Fibroblast of lung (primary cell): Measurements from ENCODE around the gene NRBF2. TPM values are rescaled to one million over a fixed set of nuclear protein-coding genes. Genes with fewer than 3 reads are reported as not detected.

Experiments
- DNase-seq, 2 donors: peaks; one replicate each; pipeline versions ENCODE4 v3.0.0 to v3.0.0-alpha.2; 2010; ENCODE audit warnings: low read depth in 2 of 2
- H2AFZ ChIP-seq: 2 replicates; pipeline ENCODE4 v1.5.1; 2012; ENCODE audit warnings: low read length, control low read depth, inconsistent platforms
- H3K27ac ChIP-seq: 2 replicates; pipeline ENCODE4 v1.5.1; 2011; ENCODE audit warnings: low read length, control low read depth; ENCODE audit not compliant: insufficient read depth
- H3K27me3 ChIP-seq: 2 replicates; pipeline ENCODE4 v1.5.1; 2011; ENCODE audit warnings: mild to moderate bottlenecking, low read length; ENCODE audit not compliant: control insufficient read depth, insufficient read depth
- H3K36me3 ChIP-seq: 2 replicates; pipeline ENCODE4 v1.5.1; 2011; ENCODE audit warnings: low read length; ENCODE audit not compliant: control insufficient read depth, insufficient read depth
- H3K4me1 ChIP-seq: 2 replicates; pipeline ENCODE4 v1.5.1; 2011; ENCODE audit warnings: low read length; ENCODE audit not compliant: control insufficient read depth, insufficient read depth; ENCODE audit errors: extremely low read depth
- H3K4me2 ChIP-seq: 2 replicates; pipeline ENCODE4 v1.5.1; 2011; ENCODE audit warnings: low read length, control low read depth; ENCODE audit not compliant: insufficient read depth; ENCODE audit errors: extremely low read depth
- H3K4me3 ChIP-seq, 4 experiments: fragments of 200-600 bp in 1 of 4; sonication (generic) in 1 of 4; replicated peaks in 1 of 4; 2 replicates each; pipeline ENCODE4 v1.5.1; 2011 to 2016; ENCODE audit warnings: low read length in 4 of 4, low read depth in 3 of 4, mild to moderate bottlenecking in 3 of 4, control low read depth in 2 of 4, inconsistent platforms in 1 of 4, mixed read lengths in 1 of 4; ENCODE audit not compliant: insufficient read depth in 1 of 4; ENCODE audit errors: control extremely low read depth in 1 of 4
- H3K79me2 ChIP-seq: 2 replicates; pipeline ENCODE4 v1.5.1; 2012; ENCODE audit warnings: mild to moderate bottlenecking, low read length, inconsistent platforms; ENCODE audit not compliant: control insufficient read depth, insufficient read depth
- H3K9ac ChIP-seq: 2 replicates; pipeline ENCODE4 v1.5.1; 2011; ENCODE audit warnings: mild to moderate bottlenecking, low read length, control low read depth; ENCODE audit not compliant: insufficient read depth
- H3K9me3 ChIP-seq: 2 replicates; pipeline ENCODE4 v1.5.1; 2012; ENCODE audit warnings: low read depth, low read length; ENCODE audit not compliant: control insufficient read depth, insufficient read depth
- H4K20me1 ChIP-seq: 2 replicates; pipeline ENCODE4 v1.5.1; 2011; ENCODE audit warnings: low read length; ENCODE audit not compliant: control insufficient read depth, insufficient read depth; ENCODE audit errors: extremely low read depth
- CTCF ChIP-seq, 2 donors: IDR thresholded peaks in 1 of 2; conservative IDR thresholded peaks in 1 of 2; 1 replicate in 1 of 2; 2 replicates in 1 of 2; pipeline ENCODE4 v1.5.1; 2011 to 2012; ENCODE audit warnings: low read length in 2 of 2, control low read depth in 1 of 2, inconsistent platforms in 1 of 2, low read depth in 1 of 2, mild to moderate bottlenecking in 1 of 2
- EZH2 ChIP-seq: IDR thresholded peaks from 2 replicates; pipeline ENCODE4 v1.5.1; 2012; ENCODE audit warnings: low read length, control low read depth, mild to moderate bottlenecking; ENCODE audit errors: missing control alignments
- polyA plus RNA-seq, 2 donors: library from polyadenylated mRNA; depleted of rRNA in 1 of 2; stranded (reverse) in 1 of 2; unstranded in 1 of 2; fragments of >200 nt; gene quantifications; 2 replicates each; pipeline ENCODE4 v1.2.1, GENCODE V29; 2011 to 2012; ENCODE audit warnings: missing spikeins in 1 of 2
- total RNA-seq: library from RNA; depleted of rRNA; stranded (reverse); fragments of >200 nt; gene quantifications from 2 replicates; pipeline ENCODE4 v1.2.1, GENCODE V29; 2014

The NRBF2 gene
- total and polyA plus RNA-seq, 2 donors (not counting 1 experiment from before 2014, with no cell fraction given), result 36.0 to 49.2 TPM

- Histone ChIP-seq H4K20me1 (no peaks in the 10 kb centered on the region), H3K36me3 (peaks cover 2% of the 10 kb centered on the region), H3K27ac (no peak overlapping the region), H2AFZ (no peak overlapping the region), H3K9ac (no peak overlapping the region), H3K4me2 (no peak overlapping the region), H3K4me1 (no peaks in the 10 kb centered on the region), H3K9me3 (no peaks in the 10 kb centered on the region), H3K27me3 (no peaks in the 10 kb centered on the region), H3K79me2 (no peaks in the 10 kb centered on the region), H3K4me3 (no peak overlapping the region)
- TF ChIP-seq EZH2 (no peak), CTCF (conservative IDR thresholded peaks at IDR 0.05 in 1 of 2, IDR thresholded peaks at IDR 0.05 in 1 of 2; ENCODE audit: low read depth in 1 of 2, low read length in 2 of 2) (no peak)
- no peak for DNase-seq
These were observed 38.2 kb downstream of the NRBF2 start for GRCh38 chr10:63171255-63171855.

- H3K36me3 ChIP-seq, result peaks cover 2% of the 10 kb centered on the region
These were observed 38.8 kb downstream of the NRBF2 start for GRCh38 chr10:63171926-63172325.

More at GRCh38 chr10:63171926-63172325, 38.8 kb downstream of the NRBF2 start:
- Histone ChIP-seq H3K27me3 (no peaks in the 10 kb centered on the region), H3K4me3 (no peak overlapping the region), H2AFZ (no peak overlapping the region), H3K4me2 (no peak overlapping the region), H4K20me1 (no peaks in the 10 kb centered on the region), H3K9me3 (no peaks in the 10 kb centered on the region), H3K9ac (no peak overlapping the region), H3K27ac (no peak overlapping the region), H3K4me1 (no peaks in the 10 kb centered on the region), H3K79me2 (no peaks in the 10 kb centered on the region)
- no peak for TF ChIP-seq EZH2
- TF ChIP-seq CTCF (conservative IDR thresholded peaks at IDR 0.05 in 1 of 2, IDR thresholded peaks at IDR 0.05 in 1 of 2; ENCODE audit: low read depth in 1 of 2, low read length in 2 of 2), result no peak
- DNase-seq, result no peak
